OCI-LY7 (cell line): ENCODE measurements around the gene OR13C5. TPM values are rescaled to one million over a fixed set of nuclear protein-coding genes. Genes with fewer than 3 reads are reported as not detected.
A peak's percentile ranks its signal among the peaks of the same experiment; 100 is the strongest.
"Not testable (repeated sequence)": the region's sequence is repeated elsewhere in the genome, so short reads cannot be mapped to it uniquely, and the experiment has no call there.

Experiments
- Bru-seq: library from RNA; stranded (reverse); fragments of 400-500 nt; gene quantifications from one replicate; lab custom pipeline; 2021; lab: Mats Ljungman, UMichigan
- BruChase-seq, 2 experiments: library from RNA; stranded (reverse); fragments of 400-500 nt; gene quantifications; one replicate each; lab custom pipeline; 2021; lab: Mats Ljungman, UMichigan
- BruUV-seq: library from RNA; stranded (reverse); fragments of 400-500 nt; replicated peaks from 2 replicates; lab custom pipeline; 2021; lab: Mats Ljungman, UMichigan
- CTCF ChIA-PET: fragments of 300-600 bp; sonication (Branson Sonifier 250); formaldehyde crosslinking; loops from one replicate; lab custom pipeline; 2022; ENCODE audit warnings: antibody characterized with exemption; ENCODE audit not compliant: unreplicated experiment; lab: Charles Lee
- POLR2A ChIA-PET: fragments of 300-600 bp; sonication (Branson Sonifier 250); formaldehyde crosslinking; loops from one replicate; lab custom pipeline; 2022; ENCODE audit warnings: antibody characterized with exemption; lab: Charles Lee
- DNase-seq: peaks from one replicate; pipeline ENCODE4 v3.0.0-alpha.2; 2015; ENCODE audit warnings: low spot score
- H2AFZ ChIP-seq: fragments of 200-600 bp; sonication (generic), shearing (Covaris generic); 2 replicates; pipeline ENCODE4 v1.6.1; 2014; ENCODE audit warnings: mild to moderate bottlenecking, antibody characterized with exemption, low read length, moderate library complexity
- H3K27ac ChIP-seq: fragments of 200-600 bp; sonication (generic); 2 replicates; pipeline ENCODE4 v1.5.1; 2014; ENCODE audit warnings: mixed run types, low read depth, mild to moderate bottlenecking, moderate library complexity, low read length, inconsistent platforms; ENCODE audit not compliant: poor library complexity, severe bottlenecking
- H3K36me3 ChIP-seq: fragments of 200-600 bp; sonication (generic); 2 replicates; pipeline ENCODE4 v1.6.1; 2014; ENCODE audit warnings: mild to moderate bottlenecking, antibody characterized with exemption, low read length, moderate library complexity, mixed read lengths; ENCODE audit not compliant: insufficient read depth
- H3K4me1 ChIP-seq: fragments of 200-600 bp; sonication (generic); 2 replicates; pipeline ENCODE4 v1.5.1; 2014; ENCODE audit warnings: mild to moderate bottlenecking, low read length; ENCODE audit not compliant: insufficient read depth, poor library complexity, severe bottlenecking
- H3K4me2 ChIP-seq: fragments of 200-600 bp; sonication (generic); 2 replicates; pipeline ENCODE4 v1.6.1; 2014; ENCODE audit warnings: mild to moderate bottlenecking, low read length
- H3K4me3 ChIP-seq: fragments of 200-600 bp; sonication (generic); 2 replicates; pipeline ENCODE4 v1.5.1; 2014; ENCODE audit warnings: mild to moderate bottlenecking, low read depth, low read length; ENCODE audit not compliant: poor library complexity, severe bottlenecking
- H3K79me2 ChIP-seq: fragments of 200-600 bp; sonication (generic); 2 replicates; pipeline ENCODE4 v1.6.1; 2016; ENCODE audit warnings: low read depth, mild to moderate bottlenecking, low read length, moderate library complexity, mixed read lengths; ENCODE audit not compliant: insufficient read depth
- H3K9me2 ChIP-seq: fragments of 200-600 bp; sonication (generic); 2 replicates; pipeline ENCODE4 v1.6.1; 2016; ENCODE audit warnings: mild to moderate bottlenecking, low read length, mixed read lengths; ENCODE audit not compliant: insufficient read depth
- H3K9me3 ChIP-seq: fragments of 200-600 bp; sonication (generic); 2 replicates; pipeline ENCODE4 v1.6.1; 2014; ENCODE audit warnings: mild to moderate bottlenecking, mixed run types, low read length, mixed read lengths
- H4K20me1 ChIP-seq: fragments of 200-600 bp; sonication (generic); 2 replicates; pipeline ENCODE4 v1.6.1; 2014; ENCODE audit warnings: mild to moderate bottlenecking, antibody characterized with exemption, low read length, moderate library complexity, mixed read lengths; ENCODE audit not compliant: insufficient read depth
- CTCF ChIP-seq: fragments of 200-600 bp; sonication (generic); conservative IDR thresholded peaks from 2 replicates; pipeline ENCODE4 v1.5.1; 2014; ENCODE audit warnings: mild to moderate bottlenecking, antibody characterized with exemption, low read length, moderate library complexity, mixed read lengths
- EZH2phosphoT487 ChIP-seq: fragments of 200-600 bp; sonication (generic); IDR thresholded peaks from 2 replicates; pipeline ENCODE4 v1.6.1; 2018; ENCODE audit warnings: low read depth, borderline replicate concordance, mild to moderate bottlenecking, mixed run types, antibody characterized with exemption, low read length, moderate library complexity, mixed read lengths
- intact Hi-C: fragments of 100-400 bp; cut with micrococcal nuclease; formaldehyde crosslinking; loops from one replicate; pipeline ENCODE4 v1.10.0; 2022; ENCODE audit not compliant: unreplicated experiment
- long read RNA-seq: library from polyadenylated mRNA; stranded (forward); transcript quantifications from one replicate; pipeline ENCODE4 v2.0.0, GENCODE V29; 2022
- total RNA-seq, 2 experiments: library from RNA; depleted of rRNA in 1 of 2; stranded (reverse); fragments of >200 nt in 1 of 2; shearing (Covaris generic) in 1 of 2; gene quantifications; 2 replicates each; pipeline ENCODE4 v1.2.3, GENCODE V29; 2014 to 2022

The OR13C5 gene, protein sequence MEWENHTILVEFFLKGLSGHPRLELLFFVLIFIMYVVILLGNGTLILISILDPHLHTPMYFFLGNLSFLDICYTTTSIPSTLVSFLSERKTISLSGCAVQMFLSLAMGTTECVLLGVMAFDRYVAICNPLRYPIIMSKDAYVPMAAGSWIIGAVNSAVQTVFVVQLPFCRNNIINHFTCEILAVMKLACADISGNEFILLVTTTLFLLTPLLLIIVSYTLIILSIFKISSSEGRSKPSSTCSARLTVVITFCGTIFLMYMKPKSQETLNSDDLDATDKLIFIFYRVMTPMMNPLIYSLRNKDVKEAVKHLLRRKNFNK
- total RNA-seq (2014; rRNA removed; shearing (Covaris generic)) (not detected in 2 replicates), total RNA-seq (2022) (not detected in 2 replicates), Bru-seq, nascent RNA (not detected), BruChase-seq, experiment 1, labeled RNA remaining after a 6-hour chase (percentile 21 among the genes with signal in this experiment), BruChase-seq, experiment 2, labeled RNA remaining after a 2-hour chase (not detected)
- long read RNA-seq = 0 reads

DNA sequence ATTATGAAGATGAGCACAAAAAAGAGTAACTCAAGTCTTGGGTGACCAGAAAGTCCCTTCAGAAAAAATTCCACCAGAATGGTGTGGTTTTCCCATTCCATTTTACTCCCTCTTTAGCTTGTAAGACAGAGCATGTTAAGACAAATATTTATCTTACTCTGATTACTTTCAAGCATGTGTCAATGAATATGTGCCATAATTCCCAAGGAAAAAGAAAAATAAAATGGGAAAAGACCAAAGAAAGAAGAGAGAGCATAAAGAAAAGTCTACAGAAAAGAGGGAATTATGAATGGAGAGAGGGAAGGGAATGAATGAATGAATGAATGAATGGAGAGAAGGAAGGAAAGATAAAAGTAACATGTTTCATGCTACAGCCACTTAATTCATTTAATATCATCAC lies at the start of gene OR13C5:
TSS of gene OR13C5 (minus strand) at position 101 of the 400 bp plus-strand sequence. CDS start at position 101, 0 bp downstream.
- intact Hi-C loops, H4K20me1 ChIP-seq, BruUV-seq: not testable (repeated sequence)

GRCh38 chr9:104635456-104635855 lies 36.2 kb upstream of the OR13C5 start:
- Histone ChIP-seq H4K20me1 (no peaks in the 10 kb centered on the region), H3K36me3 (no peaks in the 10 kb centered on the region), H3K4me1 (no peaks in the 10 kb centered on the region), H3K27ac (no peak overlapping the region), H3K79me2 (no peaks in the 10 kb centered on the region), H3K9me3 (no peaks in the 10 kb centered on the region; the same call in 1 of the 2 replicates), H3K4me2 (no peak overlapping the region), H3K4me3 (no peak overlapping the region), H2AFZ (no peak overlapping the region), H3K9me2 (no peaks in the 10 kb centered on the region)
- BruUV-seq = no TSS peak
- ChIA-PET CTCF (no interaction called here), POLR2A (no interaction called here)
- TF ChIP-seq EZH2phosphoT487 (no peak), CTCF (no peak)
- intact Hi-C loops = no loop called here
- DNase-seq = no peak

More for the DNA sequence above, at the start of gene OR13C5:
- POLR2A ChIA-PET, DNase-seq, H3K4me2 ChIP-seq, H2AFZ ChIP-seq, H3K36me3 ChIP-seq, H3K79me2 ChIP-seq, H3K4me1 ChIP-seq, H3K9me3 ChIP-seq, H3K27ac ChIP-seq, CTCF ChIA-PET, H3K9me2 ChIP-seq, H3K4me3 ChIP-seq: not testable (repeated sequence)

GRCh38 chr9:104633976-104634520 lies 34.8 kb upstream of the OR13C5 start:
- Histone ChIP-seq H3K4me1 (no peaks in the 10 kb centered on the region), H3K79me2 (no peaks in the 10 kb centered on the region), H3K4me3 (no peak overlapping the region), H3K36me3 (no peaks in the 10 kb centered on the region), H2AFZ (no peak overlapping the region), H3K9me3 (no peaks in the 10 kb centered on the region), H3K27ac (no peak overlapping the region), H3K4me2 (no peak overlapping the region), H3K9me2 (no peaks in the 10 kb centered on the region), H4K20me1 (no peaks in the 10 kb centered on the region; the same call in 1 of the 2 replicates)
- intact Hi-C loops = no loop called here
- BruUV-seq = no TSS peak
- CTCF ChIA-PET = no interaction called here
- no peak for TF ChIP-seq EZH2phosphoT487
- no peak for TF ChIP-seq CTCF
- POLR2A ChIA-PET = no interaction called here
- no peak for DNase-seq

- H3K27ac ChIP-seq, BruUV-seq, H3K36me3 ChIP-seq, H4K20me1 ChIP-seq, H2AFZ ChIP-seq, H3K4me3 ChIP-seq, CTCF ChIA-PET, H3K9me2 ChIP-seq, H3K9me3 ChIP-seq, H3K79me2 ChIP-seq, intact Hi-C loops, H3K4me2 ChIP-seq, H3K4me1 ChIP-seq, DNase-seq: not testable (repeated sequence)
- POLR2A ChIA-PET = interaction anchor here (0.6 kb wide), 1 partner anchor 759 kb away, joined by 3 read pairs; no protein-coding TSS in a partner anchor
Observed at GRCh38 chr9:104625964-104626363, 26.8 kb upstream of the OR13C5 start.
